ENCODE measurements around the gene CCSER1.

GRCh38 chr4:90328558-90328957 is 201.4 kb downstream of the CCSER1 start:
- TF ChIP-seq POLR2A (IDR thresholded peaks at IDR 0.05) (no peak), CTCF (IDR thresholded peaks at IDR 0.05) (no peak), EP300 (IDR thresholded peaks at IDR 0.05) (no peak)

All from upper lobe of left lung (tissue), 4 donors.